ENCODE measurements around the gene MXRA7.
"Not testable (repeated sequence)": the region's sequence is repeated elsewhere in the genome, so short reads cannot be mapped to it uniquely, and the experiment has no call there.

Gene MXRA7

GRCh38 chr17:76714336-76714735 lies 3.6 kb upstream of the MXRA7 start:
- Mint-ChIP-seq H3K36me3 (peaks cover 73% of the 10 kb centered on the region), H3K27ac (peak overlapping the region; percentile 87), H3K4me1 (peaks cover 60% of the 10 kb centered on the region), H3K9me3 (no peaks in the 10 kb centered on the region), H3K4me3 (peak overlapping the region; percentile 62)
- ATAC-seq: no peak
- DNase-seq (ENCODE audit: low spot score in 2 of 2): no peak

GRCh38 chr17:76713765-76714164 lies 3.0 kb upstream of the MXRA7 start:
- DNase-seq (ENCODE audit: low spot score in 2 of 2) (no peak), ATAC-seq (no peak)
- Mint-ChIP-seq H3K36me3 (peaks cover 67% of the 10 kb centered on the region), H3K4me1 (peaks cover 63% of the 10 kb centered on the region), H3K9me3 (no peaks in the 10 kb centered on the region), H3K27ac (peak overlapping the region; percentile 87), H3K4me3 (no peak overlapping the region)

GRCh38 chr17:76712321-76712720 lies 1.6 kb upstream of the MXRA7 start:
- not testable (repeated sequence) for H3K9me3 Mint-ChIP-seq; ATAC-seq; H3K4me3 Mint-ChIP-seq; H3K27ac Mint-ChIP-seq; DNase-seq (ENCODE audit: low spot score in 2 of 2)
- Mint-ChIP-seq H3K4me1 (peaks cover 64% of the 10 kb centered on the region), H3K36me3 (peaks cover 53% of the 10 kb centered on the region)

GRCh38 chr17:76709951-76710862 lies 558 bp downstream of the MXRA7 start:
- H3K9me3 Mint-ChIP-seq; DNase-seq (ENCODE audit: low spot score in 2 of 2): not testable (repeated sequence)
- H3K36me3 Mint-ChIP-seq: peaks cover 32% of the 10 kb centered on the region
- H3K4me3 Mint-ChIP-seq: peak overlapping the region; percentile 68
- H3K27ac Mint-ChIP-seq: peak overlapping the region; percentile 45
- peak; percentile 29 for ATAC-seq
- peaks cover 46% of the 10 kb centered on the region for H3K4me1 Mint-ChIP-seq

- Mint-ChIP-seq H3K36me3 (peaks cover 23% of the 10 kb centered on the region), H3K9me3 (no peaks in the 10 kb centered on the region), H3K4me3 (peak overlapping the region; percentile 68), H3K27ac (peak overlapping the region; percentile 45), H3K4me1 (peaks cover 37% of the 10 kb centered on the region)
- DNase-seq (ENCODE audit: low spot score in 2 of 2) (no peak), ATAC-seq (no peak)
These were observed 1.5 kb downstream of the MXRA7 start for GRCh38 chr17:76709077-76709950.

- no peaks in the 10 kb centered on the region for H3K9me3 Mint-ChIP-seq
- ATAC-seq (no peak), DNase-seq (ENCODE audit: low spot score in 2 of 2) (no peak)
- H3K27ac Mint-ChIP-seq: no peak overlapping the region
- peaks cover 26% of the 10 kb centered on the region for H3K4me1 Mint-ChIP-seq
- peaks cover 12% of the 10 kb centered on the region for H3K36me3 Mint-ChIP-seq
- H3K4me3 Mint-ChIP-seq: peak overlapping the region; percentile 68
These were observed 2.6 kb downstream of the MXRA7 start for GRCh38 chr17:76707985-76708807.

GRCh38 chr17:76706817-76707216 lies 3.9 kb downstream of the MXRA7 start:
- DNase-seq (ENCODE audit: low spot score in 2 of 2) (no peak), ATAC-seq (no peak)
- H3K9me3 Mint-ChIP-seq: no peaks in the 10 kb centered on the region
- H3K4me1 Mint-ChIP-seq: peaks cover 26% of the 10 kb centered on the region
- H3K27ac Mint-ChIP-seq: no peak overlapping the region
- H3K4me3 Mint-ChIP-seq: no peak overlapping the region
- no peaks in the 10 kb centered on the region for H3K36me3 Mint-ChIP-seq

- no peak overlapping the region for H3K27ac Mint-ChIP-seq
- no peak for ATAC-seq
- peaks cover 30% of the 10 kb centered on the region for H3K4me1 Mint-ChIP-seq
- no peaks in the 10 kb centered on the region for H3K9me3 Mint-ChIP-seq
- no peak overlapping the region for H3K4me3 Mint-ChIP-seq
- peaks cover 4% of the 10 kb centered on the region for H3K36me3 Mint-ChIP-seq
- no peak for DNase-seq (ENCODE audit: low spot score in 2 of 2)
These were observed 6.0 kb downstream of the MXRA7 start for GRCh38 chr17:76704805-76705204.

- Mint-ChIP-seq H3K36me3 (peaks cover 4% of the 10 kb centered on the region), H3K4me1 (peaks cover 24% of the 10 kb centered on the region), H3K27ac (no peak overlapping the region), H3K4me3 (no peak overlapping the region), H3K9me3 (no peaks in the 10 kb centered on the region)
- DNase-seq (ENCODE audit: low spot score in 2 of 2): no peak
- no peak for ATAC-seq
These were observed 7.7 kb downstream of the MXRA7 start for GRCh38 chr17:76702941-76703637.

GRCh38 chr17:76702076-76702475 lies 8.7 kb downstream of the MXRA7 start:
- Mint-ChIP-seq H3K36me3 (peaks cover 4% of the 10 kb centered on the region), H3K9me3 (no peaks in the 10 kb centered on the region), H3K4me3 (no peak overlapping the region), H3K27ac (peak overlapping the region; percentile 12), H3K4me1 (peaks cover 31% of the 10 kb centered on the region)
- DNase-seq (ENCODE audit: low spot score in 2 of 2): no peak
- no peak for ATAC-seq

- peaks cover 4% of the 10 kb centered on the region for H3K36me3 Mint-ChIP-seq
- no peaks in the 10 kb centered on the region for H3K9me3 Mint-ChIP-seq
- H3K27ac Mint-ChIP-seq: peak overlapping the region; percentile 12
- H3K4me3 Mint-ChIP-seq: no peak overlapping the region
- ATAC-seq (no peak), DNase-seq (ENCODE audit: low spot score in 2 of 2) (no peak)
- H3K4me1 Mint-ChIP-seq: peaks cover 36% of the 10 kb centered on the region
These were observed 9.2 kb downstream of the MXRA7 start for GRCh38 chr17:76701471-76701967.

GRCh38 chr17:76700617-76701470 lies 9.9 kb downstream of the MXRA7 start:
- ATAC-seq (peak; percentile 79), DNase-seq (ENCODE audit: low spot score in 2 of 2) (no peak)
- Mint-ChIP-seq H3K36me3 (peaks cover 4% of the 10 kb centered on the region), H3K27ac (peak overlapping the region; percentile 79), H3K4me3 (peak overlapping the region; percentile 62), H3K9me3 (no peaks in the 10 kb centered on the region), H3K4me1 (peaks cover 40% of the 10 kb centered on the region)

GRCh38 chr17:76700270-76700616 lies 10.5 kb downstream of the MXRA7 start:
- no peaks in the 10 kb centered on the region for H3K9me3 Mint-ChIP-seq
- peak overlapping the region; percentile 79 for H3K27ac Mint-ChIP-seq
- H3K4me3 Mint-ChIP-seq: peak overlapping the region; percentile 62
- H3K4me1 Mint-ChIP-seq: peaks cover 46% of the 10 kb centered on the region
- ATAC-seq (peak; percentile 47), DNase-seq (ENCODE audit: low spot score in 2 of 2) (no peak)
- peaks cover 4% of the 10 kb centered on the region for H3K36me3 Mint-ChIP-seq
